Smooth muscle cell (in vitro differentiated cells): Measurements from ENCODE around the gene PRKAR1B. TPM values are rescaled to one million over a fixed set of nuclear protein-coding genes. Genes with fewer than 3 reads are reported as not detected.
"Not testable (repeated sequence)": the region's sequence is repeated elsewhere in the genome, so short reads cannot be mapped to it uniquely, and the experiment has no call there.

Source experiments
- DNase-seq: peaks from one replicate; lab custom pipeline; 2025; ENCODE audit not compliant: unreplicated experiment; lab: John Stamatoyannopoulos, UW
- H2AFZ ChIP-seq: fragments of 200-600 bp; sonication (generic); 2 replicates; pipeline ENCODE4 v1.6.0; 2016; ENCODE audit warnings: antibody characterized with exemption, low read depth, mild to moderate bottlenecking
- H3F3A ChIP-seq: fragments of 200-600 bp; sonication (generic); 2 replicates; pipeline ENCODE4 v1.6.0; 2017; ENCODE audit warnings: antibody characterized with exemption, low read depth
- H3K27ac ChIP-seq: fragments of 200-600 bp; sonication (generic); 2 replicates; pipeline ENCODE4 v1.5.1; 2016; ENCODE audit warnings: low read depth, mild to moderate bottlenecking
- H3K27me3 ChIP-seq: fragments of 200-600 bp; sonication (generic); 2 replicates; pipeline ENCODE4 v1.6.1; 2016; ENCODE audit warnings: low read depth, mild to moderate bottlenecking
- H3K36me3 ChIP-seq: fragments of 200-600 bp; sonication (generic); 2 replicates; pipeline ENCODE4 v1.5.1; 2016; ENCODE audit warnings: low read depth
- H3K4me1 ChIP-seq: fragments of 200-600 bp; sonication (generic); 2 replicates; pipeline ENCODE4 v1.5.1; 2016; ENCODE audit warnings: low read depth
- H3K4me2 ChIP-seq: fragments of 200-600 bp; sonication (generic); 2 replicates; pipeline ENCODE4 v1.6.0; 2016; ENCODE audit warnings: mild to moderate bottlenecking
- H3K4me3 ChIP-seq: fragments of 200-600 bp; sonication (generic); 2 replicates; pipeline ENCODE4 v1.5.1; 2016; ENCODE audit warnings: mild to moderate bottlenecking
- H3K79me2 ChIP-seq: fragments of 200-600 bp; sonication (generic); 2 replicates; pipeline ENCODE4 v1.6.0; 2016; ENCODE audit warnings: low read depth, mild to moderate bottlenecking
- H3K9ac ChIP-seq: fragments of 200-600 bp; sonication (generic); 2 replicates; pipeline ENCODE4 v1.6.0; 2016; ENCODE audit warnings: low read depth
- H3K9me3 ChIP-seq: fragments of 200-600 bp; sonication (generic); replicated peaks from 2 replicates; pipeline ENCODE4 v1.5.1; 2016; ENCODE audit warnings: low read depth
- H4K20me1 ChIP-seq: fragments of 200-600 bp; sonication (generic); 2 replicates; pipeline ENCODE4 v1.6.0; 2016; ENCODE audit warnings: low read depth
- CTCF ChIP-seq: fragments of 200-600 bp; sonication (generic); IDR thresholded peaks from 2 replicates; pipeline ENCODE4 v1.5.1; 2017; ENCODE audit warnings: borderline replicate concordance, mild to moderate bottlenecking, antibody characterized with exemption; ENCODE audit not compliant: insufficient read depth, poor library complexity, severe bottlenecking
- WGBS: methylation state at CpG from one replicate; pipeline ENCODE4 v1.1.7; 2016; ENCODE audit warnings: low lambda C conversion rate; 5-methylcytosine and 5-hydroxymethylcytosine counted together
- polyA plus RNA-seq: library from polyadenylated mRNA; unstranded; fragments of >200 nt; fragmentation: Nextera tagmentation; extraction: Ambion mirVana; gene quantifications from 2 replicates; pipeline ENCODE4 v1.2.1, GENCODE V29; 2016
- total RNA-seq: library from RNA; depleted of rRNA; stranded (reverse); fragments of >200 nt; gene quantifications from 2 replicates; pipeline ENCODE4 v1.2.3, GENCODE V29; 2014

Gene PRKAR1B
- total and polyA plus RNA-seq, 2 experiments from 2014 or later, result 5.3 to 10.1 TPM

DNA sequence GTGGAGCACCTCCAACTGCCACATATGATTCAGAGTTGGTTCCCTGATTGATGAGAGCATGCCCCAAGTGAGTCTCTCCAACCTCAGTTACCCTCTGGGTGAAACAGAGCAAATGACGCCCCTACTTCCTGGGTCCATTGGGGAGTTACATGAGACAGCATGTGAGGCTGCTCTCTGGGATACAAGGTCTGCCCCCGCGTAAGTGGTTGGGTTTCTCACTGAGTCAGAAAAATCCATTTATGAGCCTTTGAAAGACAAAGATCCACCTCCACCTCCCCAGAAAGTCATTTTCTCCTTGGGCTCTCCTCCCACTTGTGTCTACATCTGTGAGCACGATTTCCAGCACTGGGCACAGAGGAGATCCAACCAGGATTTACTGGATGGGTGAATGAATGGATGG, 71.3 kb downstream of the PRKAR1B start:
- no peaks in the 10 kb centered on the region for H3K27me3 ChIP-seq
- no peaks in the 10 kb centered on the region for H3K9me3 ChIP-seq
- H4K20me1 ChIP-seq, result no peaks in the 10 kb centered on the region
- no peak for TF ChIP-seq CTCF
- no peak overlapping the region for H3K4me3 ChIP-seq
- H2AFZ ChIP-seq, result no peak overlapping the region
- no peaks in the 10 kb centered on the region for H3F3A ChIP-seq
- WGBS, result 96% methylated on average over 4 of the region's 4 CpGs
- H3K36me3 ChIP-seq, result no peaks in the 10 kb centered on the region
- no peaks in the 10 kb centered on the region for H3K4me1 ChIP-seq
- H3K4me2 ChIP-seq, result no peak overlapping the region
- no peak for DNase-seq
- H3K9ac ChIP-seq, result no peak overlapping the region
- no peaks in the 10 kb centered on the region for H3K79me2 ChIP-seq
- no peak overlapping the region for H3K27ac ChIP-seq

DNA sequence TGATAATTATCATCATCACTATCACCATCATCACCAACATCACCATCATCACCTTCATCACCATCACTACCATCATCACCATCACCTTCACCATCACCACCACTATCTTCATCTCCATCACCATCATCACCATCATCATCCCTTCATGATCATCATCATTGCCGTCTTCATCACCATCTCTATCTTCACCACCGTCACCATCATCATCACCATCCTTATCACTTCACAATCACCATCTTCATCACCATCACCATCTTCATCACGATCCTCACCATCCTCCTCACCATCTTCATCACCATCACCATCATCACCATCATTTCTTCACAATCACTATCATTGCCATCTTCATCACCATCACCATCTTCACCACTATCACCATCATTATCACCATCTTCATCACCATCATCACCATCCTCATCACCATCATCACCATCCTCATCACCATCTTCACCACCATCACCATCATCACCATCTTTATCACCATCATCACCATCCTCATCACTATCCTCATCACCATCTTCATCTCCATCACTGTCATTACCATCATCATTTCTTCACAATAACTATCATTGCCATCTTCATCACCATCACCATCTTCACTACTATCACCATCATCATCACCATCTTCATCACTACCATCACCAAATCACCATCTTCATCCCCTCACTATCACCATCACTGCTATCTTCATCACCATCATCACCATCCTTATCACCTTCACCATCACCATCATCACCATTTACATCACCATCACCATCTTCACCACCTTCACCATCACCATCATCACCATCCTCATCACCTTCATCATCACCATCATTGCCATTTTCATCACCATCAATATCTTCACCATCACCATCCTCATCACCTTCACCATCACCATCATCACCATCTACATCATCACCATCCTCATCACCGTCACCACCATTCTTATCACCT, 73.0 kb downstream of the PRKAR1B start:
- Histone ChIP-seq H3K4me1 (no peaks in the 10 kb centered on the region), H3F3A (no peaks in the 10 kb centered on the region), H3K36me3 (no peaks in the 10 kb centered on the region), H3K79me2 (no peaks in the 10 kb centered on the region), H3K4me3 (no peak overlapping the region), H3K9me3 (no peaks in the 10 kb centered on the region), H3K4me2 (no peak overlapping the region), H2AFZ (no peak overlapping the region), H3K27me3 (no peaks in the 10 kb centered on the region), H3K9ac (no peak overlapping the region), H3K27ac (no peak overlapping the region), H4K20me1 (no peaks in the 10 kb centered on the region)
- no peak for TF ChIP-seq CTCF
- DNase-seq, result no peak
- WGBS, result 98% methylated on average over 4 of the region's 4 CpGs

DNA sequence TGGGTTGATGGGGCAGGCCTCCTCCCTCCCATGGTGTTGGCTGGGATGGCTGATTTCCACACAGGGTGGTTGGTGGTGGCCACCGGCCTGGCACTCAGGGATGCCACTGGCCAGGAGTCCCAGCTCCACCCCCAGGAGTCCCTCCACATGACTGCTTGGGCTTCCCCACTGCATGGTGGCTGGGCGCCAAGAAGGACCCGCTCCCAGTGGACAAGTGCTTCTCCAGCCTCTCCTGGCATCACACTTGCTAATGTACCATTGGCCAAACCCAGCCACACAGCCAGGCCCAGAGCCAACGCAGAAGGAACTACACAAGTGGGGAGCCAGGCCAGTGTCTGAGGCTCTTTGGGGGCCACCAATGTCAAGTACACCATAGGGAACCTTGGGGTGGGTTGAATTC, 74.2 kb downstream of the PRKAR1B start:
- no peak overlapping the region for H3K4me3 ChIP-seq
- DNase-seq, result no peak
- no peaks in the 10 kb centered on the region for H3K36me3 ChIP-seq
- no peak for TF ChIP-seq CTCF
- H3K4me1 ChIP-seq, result no peaks in the 10 kb centered on the region
- H3F3A ChIP-seq, result no peaks in the 10 kb centered on the region
- no peaks in the 10 kb centered on the region for H3K79me2 ChIP-seq
- H2AFZ ChIP-seq, result no peak overlapping the region
- H3K27ac ChIP-seq, result no peak overlapping the region
- WGBS, result 98% methylated on average over 4 of the region's 4 CpGs
- no peak overlapping the region for H3K9ac ChIP-seq
- H3K9me3 ChIP-seq, result no peaks in the 10 kb centered on the region
- H3K27me3 ChIP-seq, result no peaks in the 10 kb centered on the region
- no peak overlapping the region for H3K4me2 ChIP-seq
- H4K20me1 ChIP-seq, result no peaks in the 10 kb centered on the region

GRCh38 chr7:652167-652566, 74.9 kb downstream of the PRKAR1B start:
- H4K20me1 ChIP-seq, H3K4me1 ChIP-seq, H3K27ac ChIP-seq, H3K79me2 ChIP-seq, H3F3A ChIP-seq, H2AFZ ChIP-seq, DNase-seq, H3K27me3 ChIP-seq, H3K4me2 ChIP-seq, H3K9ac ChIP-seq, H3K36me3 ChIP-seq, H3K9me3 ChIP-seq, H3K4me3 ChIP-seq: not testable (repeated sequence)
- WGBS, result 98% methylated on average over 17 of the region's 17 CpGs
